MV-4-11 (cell line): ENCODE data around the gene BMPR1A.
"Not testable (repeated sequence)": the region's sequence is repeated elsewhere in the genome, so short reads cannot be mapped to it uniquely, and the experiment has no call there.

Experiments
- DNase-seq: peaks from one replicate; lab custom pipeline; 2025; lab: John Stamatoyannopoulos, UW

Gene BMPR1A

GRCh38 chr10:86848747-86849146 is 92.3 kb downstream of the BMPR1A start:
- peak; percentile 45 for DNase-seq

DNA sequence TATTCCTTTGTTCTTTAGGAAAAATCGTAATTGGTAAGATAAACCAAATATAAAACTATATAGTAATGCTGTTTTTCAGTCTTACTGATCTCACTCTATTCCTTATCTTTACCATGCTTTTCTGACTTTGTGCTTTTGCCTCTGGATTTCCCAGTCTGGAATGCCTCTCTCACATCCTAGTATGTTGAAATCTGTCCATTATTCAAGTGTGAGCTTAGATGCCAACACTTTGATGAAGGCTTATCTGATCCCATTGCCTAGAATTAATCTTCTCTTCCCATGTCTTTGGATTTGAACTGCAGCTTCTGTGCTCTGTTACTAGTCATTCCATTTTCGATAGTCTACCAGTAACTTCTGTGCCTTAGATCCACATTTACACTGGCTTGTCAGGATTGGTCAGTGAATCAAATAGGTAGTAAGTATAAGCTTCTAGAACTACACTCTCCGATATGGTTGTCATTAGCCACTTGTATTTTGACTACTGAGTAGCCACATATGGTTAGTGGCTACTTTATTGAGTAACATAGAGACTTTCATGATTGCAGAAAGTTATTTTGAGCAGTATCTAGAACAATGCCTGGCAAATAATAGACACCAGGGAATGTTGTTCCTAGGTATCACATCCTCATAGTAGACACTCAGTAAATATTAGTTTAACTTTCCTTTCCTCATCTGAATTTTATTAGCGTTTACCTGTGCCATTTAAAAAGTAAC is 92.9 kb downstream of the BMPR1A start:
- DNase-seq = peak; percentile 38

- no peak for DNase-seq
These were observed 94.1 kb downstream of the BMPR1A start for GRCh38 chr10:86850481-86850880.

DNA sequence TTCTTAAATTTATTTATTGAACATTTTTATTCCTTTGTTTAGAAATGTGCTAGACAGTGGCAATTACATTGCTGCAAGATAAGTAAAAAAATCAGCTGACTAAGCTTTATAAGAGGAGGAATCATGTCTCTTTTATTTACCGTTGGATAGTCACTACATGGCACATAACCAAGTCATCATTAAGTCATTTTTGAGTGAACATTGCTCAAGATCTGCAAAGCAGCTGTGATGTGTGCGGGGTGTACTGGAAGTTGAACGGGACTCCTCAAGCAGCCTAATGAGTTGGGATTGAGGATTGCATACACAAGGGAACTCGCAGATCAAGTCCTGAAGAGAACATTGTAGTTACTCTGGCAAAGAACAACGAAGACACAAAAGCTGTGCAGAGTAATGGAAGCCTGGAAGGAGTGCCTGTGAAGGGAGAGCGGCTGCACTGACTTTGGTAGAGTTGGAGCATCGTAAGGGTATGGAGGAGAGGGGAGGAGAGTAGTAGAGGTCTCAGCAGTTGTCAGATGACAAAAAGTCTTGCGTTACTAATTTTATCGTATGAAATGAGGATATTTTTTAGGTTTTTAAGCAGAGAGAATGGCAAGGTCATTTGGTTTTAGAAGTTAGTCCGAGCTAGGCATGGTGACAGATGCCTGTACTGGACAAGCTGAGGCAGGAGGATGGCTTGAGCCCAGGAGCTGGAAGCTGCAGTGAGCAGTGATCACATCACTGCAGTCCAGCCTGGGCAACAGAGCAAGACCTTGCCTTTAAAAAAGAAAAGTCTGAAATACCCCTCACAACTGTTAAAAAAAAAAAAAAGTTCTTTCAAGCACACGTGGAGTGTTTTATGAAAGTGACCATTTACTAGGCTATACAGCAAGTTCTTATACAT is 95.1 kb downstream of the BMPR1A start:
- no peak for DNase-seq

DNA sequence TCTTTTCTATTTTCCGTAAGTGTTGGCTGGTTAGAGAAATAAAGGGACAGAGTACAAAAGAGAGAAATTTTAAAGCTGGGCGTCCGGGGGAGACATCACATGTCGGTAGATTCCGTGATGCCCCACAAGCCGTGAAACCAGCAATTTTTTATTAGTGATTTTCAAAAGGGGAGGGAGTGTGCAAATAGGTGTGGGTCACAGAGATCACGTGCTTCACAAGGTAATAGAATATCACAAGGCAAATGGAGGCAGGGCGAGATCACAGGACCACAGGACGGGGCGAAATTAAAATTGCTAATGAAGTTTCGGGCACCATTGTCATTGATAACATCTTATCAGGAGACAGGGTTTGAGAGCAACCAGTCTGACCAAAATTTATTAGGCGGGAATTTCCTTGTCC is 97.2 kb downstream of the BMPR1A start:
- DNase-seq = not testable (repeated sequence)

- no peak for DNase-seq
These were observed 99.1 kb downstream of the BMPR1A start for GRCh38 chr10:86855513-86855912.

- DNase-seq = no peak
These were observed 99.7 kb downstream of the BMPR1A start for GRCh38 chr10:86856156-86856555.

DNA sequence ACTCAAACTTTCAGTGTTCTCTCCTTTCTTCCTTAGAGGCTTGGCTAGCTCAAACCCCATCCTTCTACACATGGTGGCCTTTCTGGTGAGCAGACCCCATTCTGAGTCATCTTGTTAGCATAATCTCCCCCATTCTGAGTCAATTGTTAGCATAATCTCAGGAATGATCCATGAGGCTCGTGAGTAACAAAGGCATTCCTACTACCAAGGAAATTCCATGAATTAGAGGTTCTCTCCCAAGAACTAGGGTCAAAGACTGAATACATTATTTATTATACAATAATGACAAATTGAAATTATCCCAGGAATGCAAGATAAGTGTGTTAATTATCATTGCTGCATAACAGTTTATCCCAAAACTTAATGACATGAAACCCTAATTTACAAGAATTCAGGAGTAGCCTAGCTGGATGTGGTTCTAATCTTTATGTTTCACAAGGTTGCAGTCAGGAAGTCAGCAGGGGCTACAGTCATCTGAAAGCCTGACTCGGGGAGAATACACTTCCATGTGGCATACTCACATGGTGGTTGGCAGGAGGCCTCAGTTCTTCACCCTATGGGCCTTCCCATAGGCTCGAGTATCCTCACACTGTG is 100.8 kb downstream of the BMPR1A start:
- DNase-seq = no peak

- DNase-seq = no peak
These were observed 101.6 kb downstream of the BMPR1A start for GRCh38 chr10:86858011-86858410.

DNA sequence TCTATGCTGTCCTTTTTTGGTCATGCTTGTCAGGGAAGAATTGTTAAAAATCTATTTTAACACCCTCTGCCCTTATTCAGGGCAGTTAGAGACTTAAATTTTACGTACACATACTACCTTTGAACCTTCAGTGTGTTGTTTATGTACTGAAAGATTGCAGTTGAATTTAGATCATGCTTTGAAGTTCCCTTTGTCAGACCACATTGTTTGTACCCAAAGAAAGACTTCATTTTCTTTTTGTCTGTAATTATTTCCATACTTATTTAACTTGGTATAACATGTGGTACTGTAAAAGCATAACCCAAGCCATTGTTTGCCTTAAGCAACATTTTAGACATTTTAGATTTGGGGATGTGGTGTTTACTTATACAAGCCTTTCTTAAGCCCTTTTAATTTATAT is 104.9 kb downstream of the BMPR1A start:
- no peak for DNase-seq

DNA sequence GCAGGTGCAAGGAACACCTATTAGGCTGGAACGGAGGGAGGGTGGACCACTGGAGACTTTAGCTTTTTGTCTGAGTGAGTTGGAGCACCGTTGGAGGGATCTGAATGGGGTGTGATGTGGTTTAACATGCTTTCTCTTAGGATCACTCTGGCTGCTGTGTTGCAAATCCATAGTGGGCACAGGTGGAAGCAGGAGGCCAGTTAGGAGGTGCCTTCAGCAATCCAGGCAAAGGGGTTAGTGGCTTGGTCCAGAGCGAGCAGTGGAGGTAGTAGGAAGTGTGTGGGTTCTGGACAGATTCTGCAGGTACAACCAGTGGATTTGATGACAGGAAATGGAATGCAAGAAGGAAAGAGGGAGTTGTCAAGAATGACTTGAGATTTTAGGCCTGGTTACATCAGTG is 106.0 kb downstream of the BMPR1A start:
- DNase-seq = no peak

DNA sequence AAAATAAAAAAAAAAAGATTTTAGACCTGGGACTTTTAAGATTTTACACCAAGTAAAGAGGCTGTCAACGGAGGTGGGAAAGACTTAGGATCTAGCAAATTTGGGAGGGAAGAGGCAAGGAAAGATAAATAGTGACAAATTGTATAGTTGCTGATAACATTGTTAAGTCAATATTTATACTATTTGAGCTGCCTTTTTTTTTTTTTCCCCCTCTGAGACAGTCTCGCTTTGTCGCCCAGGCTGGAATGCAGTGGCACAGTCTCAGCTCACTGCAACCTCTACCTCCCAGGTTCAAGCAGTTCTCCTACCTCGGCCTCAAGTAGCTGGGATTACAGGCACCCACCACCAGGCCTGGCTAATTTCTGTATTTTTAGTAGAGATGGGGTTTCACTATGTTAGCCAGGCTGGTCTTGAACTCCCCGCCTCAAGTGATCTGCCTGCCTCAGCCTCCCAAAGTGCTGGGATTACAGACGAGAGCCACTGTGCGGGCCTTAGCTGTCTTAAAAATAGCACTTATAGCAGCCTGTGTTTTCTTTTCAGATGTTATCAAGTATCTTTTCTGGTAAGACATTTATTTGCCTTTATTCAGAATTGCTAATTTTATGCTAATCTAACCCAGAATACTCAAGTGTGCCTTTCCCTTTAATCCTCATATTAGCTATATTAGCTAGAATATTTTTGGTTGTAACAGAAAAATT is 106.5 kb downstream of the BMPR1A start:
- DNase-seq = no peak

- DNase-seq = no peak
These were observed 107.0 kb downstream of the BMPR1A start for GRCh38 chr10:86863484-86863842.

- DNase-seq = not testable (repeated sequence)
These were observed 108.8 kb downstream of the BMPR1A start for GRCh38 chr10:86865011-86865811.

GRCh38 chr10:86867149-86867548 is 110.7 kb downstream of the BMPR1A start:
- DNase-seq = no peak

- DNase-seq = no peak
These were observed 111.9 kb downstream of the BMPR1A start for GRCh38 chr10:86868353-86868752.

DNA sequence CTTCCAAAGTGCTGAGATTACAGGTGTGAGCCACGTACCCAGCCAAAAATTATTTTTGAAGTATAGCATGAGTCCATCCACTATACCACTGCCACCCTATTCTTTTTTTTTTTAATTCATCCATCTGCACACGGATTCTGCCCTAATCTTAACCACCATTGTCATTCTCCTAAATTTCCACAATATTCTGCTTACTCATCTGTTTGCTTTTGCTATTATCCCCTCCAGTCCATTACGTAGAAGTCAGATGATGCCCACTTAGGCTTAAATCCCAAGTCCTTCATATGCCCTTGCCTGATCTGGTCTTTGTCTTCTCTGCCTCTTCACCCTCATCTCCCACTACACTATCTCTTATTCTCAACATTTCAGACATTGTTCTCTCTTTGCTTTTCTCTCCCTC is 114.3 kb downstream of the BMPR1A start:
- DNase-seq = no peak

DNA sequence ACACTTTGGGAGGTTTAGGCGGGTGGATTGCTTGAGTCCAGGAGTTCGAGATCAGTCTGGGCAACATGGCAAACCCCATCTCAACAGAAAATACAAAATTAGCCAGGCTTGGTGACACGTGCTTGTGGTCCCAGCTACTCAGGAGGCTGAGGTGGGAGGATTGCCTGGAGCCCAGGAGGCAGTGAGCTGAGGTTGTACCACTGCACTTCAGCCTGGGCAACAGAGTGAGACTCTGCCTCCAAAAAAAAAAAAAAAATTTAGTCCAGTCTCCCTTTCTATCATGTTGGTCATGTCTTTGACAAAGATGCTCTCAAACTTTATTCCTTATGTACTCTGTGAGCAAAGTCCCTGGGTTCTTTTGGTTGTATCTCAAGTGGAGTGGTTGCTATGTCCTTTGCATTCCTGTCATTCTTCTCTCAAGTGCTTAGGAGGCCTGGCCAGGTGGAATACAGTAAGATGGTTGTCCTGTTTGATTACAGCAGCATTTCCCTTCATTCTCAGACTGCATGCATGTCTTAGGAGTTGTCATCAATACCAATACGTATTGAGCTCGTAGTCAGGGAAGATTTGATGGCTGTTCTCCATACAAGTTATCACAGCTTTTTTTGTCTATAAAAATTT is 115.3 kb downstream of the BMPR1A start:
- no peak for DNase-seq

- peak; percentile 98 for DNase-seq
These were observed 116.3 kb downstream of the BMPR1A start for GRCh38 chr10:86872757-86873156.

DNA sequence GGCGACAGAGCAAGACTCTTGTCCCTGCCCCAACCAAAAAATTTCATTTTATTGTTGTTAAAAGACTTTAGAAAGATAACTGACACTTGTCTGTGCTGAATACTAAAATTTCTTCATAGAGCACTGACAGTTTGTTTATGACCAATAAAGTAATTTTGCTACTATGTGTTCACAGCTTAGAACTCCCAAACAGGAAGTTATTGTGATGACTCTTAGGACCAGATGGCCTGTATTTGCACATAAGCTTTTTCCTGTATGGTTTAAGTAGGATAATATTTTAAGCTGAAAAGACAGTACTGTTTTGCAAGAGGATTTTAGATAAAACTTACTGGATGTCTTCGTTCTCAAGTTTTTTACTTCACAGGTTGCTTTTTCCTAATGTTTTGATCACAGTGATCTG is 120.3 kb downstream of the BMPR1A start:
- DNase-seq = peak; percentile 94
